ENCODE results near the gene ZBTB7C.
"Not testable (repeated sequence)": the region's sequence is repeated elsewhere in the genome, so short reads cannot be mapped to it uniquely, and the experiment has no call there.

- TF ChIP-seq, protein P1, sequence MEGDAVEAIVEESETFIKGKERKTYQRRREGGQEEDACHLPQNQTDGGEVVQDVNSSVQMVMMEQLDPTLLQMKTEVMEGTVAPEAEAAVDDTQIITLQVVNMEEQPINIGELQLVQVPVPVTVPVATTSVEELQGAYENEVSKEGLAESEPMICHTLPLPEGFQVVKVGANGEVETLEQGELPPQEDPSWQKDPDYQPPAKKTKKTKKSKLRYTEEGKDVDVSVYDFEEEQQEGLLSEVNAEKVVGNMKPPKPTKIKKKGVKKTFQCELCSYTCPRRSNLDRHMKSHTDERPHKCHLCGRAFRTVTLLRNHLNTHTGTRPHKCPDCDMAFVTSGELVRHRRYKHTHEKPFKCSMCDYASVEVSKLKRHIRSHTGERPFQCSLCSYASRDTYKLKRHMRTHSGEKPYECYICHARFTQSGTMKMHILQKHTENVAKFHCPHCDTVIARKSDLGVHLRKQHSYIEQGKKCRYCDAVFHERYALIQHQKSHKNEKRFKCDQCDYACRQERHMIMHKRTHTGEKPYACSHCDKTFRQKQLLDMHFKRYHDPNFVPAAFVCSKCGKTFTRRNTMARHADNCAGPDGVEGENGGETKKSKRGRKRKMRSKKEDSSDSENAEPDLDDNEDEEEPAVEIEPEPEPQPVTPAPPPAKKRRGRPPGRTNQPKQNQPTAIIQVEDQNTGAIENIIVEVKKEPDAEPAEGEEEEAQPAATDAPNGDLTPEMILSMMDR (IDR thresholded peaks at IDR 0.05), result not testable (repeated sequence)
- not testable (repeated sequence) for TF ChIP-seq POLR2A (IDR thresholded peaks at IDR 0.05)
Measured at GRCh38 chr18:48284011-48284410, 125.2 kb downstream of the ZBTB7C start.

Data from esophagus squamous epithelium (tissue), 4 donors.